Medulla oblongata (tissue), 1 donor: ENCODE measurements around the gene MOCS1.
A peak's percentile ranks its signal among the peaks of the same experiment; 100 is the strongest.
"Not testable (repeated sequence)": the region's sequence is repeated elsewhere in the genome, so short reads cannot be mapped to it uniquely, and the experiment has no call there.

Experiments used
- DNase-seq: peaks from one replicate; pipeline ENCODE4 v3.0.0-alpha.2; 2015; ENCODE audit errors: extremely low spot score

MOCS1 gene

GRCh38 chr6:39934131-39934757, at the start of gene MOCS1:
MOCS1 (minus strand) TSS chr6:39934462; CDS start chr6:39934417, 45 bp downstream.
- peak; percentile 90 for DNase-seq

DNA sequence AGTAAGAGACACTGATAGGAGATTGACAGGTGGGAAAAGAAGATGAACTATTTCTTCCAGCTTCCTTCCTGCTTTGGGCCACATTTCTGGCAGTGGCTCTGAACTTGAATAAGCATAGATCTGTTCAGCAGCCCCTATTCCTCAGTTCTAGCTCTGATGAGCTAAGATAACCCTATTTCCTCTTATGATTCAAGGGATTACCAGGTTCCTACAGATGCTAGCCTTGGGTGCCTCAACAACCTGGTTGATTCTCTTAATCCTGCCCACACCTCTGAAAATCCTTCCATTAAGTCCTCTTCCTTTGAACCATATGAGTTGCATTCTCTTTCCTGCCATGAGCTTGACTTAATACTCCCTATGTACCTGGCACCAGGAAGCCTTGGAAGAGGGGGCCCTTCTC, 49.8 kb upstream of the MOCS1 start:
- DNase-seq, result no peak

DNA sequence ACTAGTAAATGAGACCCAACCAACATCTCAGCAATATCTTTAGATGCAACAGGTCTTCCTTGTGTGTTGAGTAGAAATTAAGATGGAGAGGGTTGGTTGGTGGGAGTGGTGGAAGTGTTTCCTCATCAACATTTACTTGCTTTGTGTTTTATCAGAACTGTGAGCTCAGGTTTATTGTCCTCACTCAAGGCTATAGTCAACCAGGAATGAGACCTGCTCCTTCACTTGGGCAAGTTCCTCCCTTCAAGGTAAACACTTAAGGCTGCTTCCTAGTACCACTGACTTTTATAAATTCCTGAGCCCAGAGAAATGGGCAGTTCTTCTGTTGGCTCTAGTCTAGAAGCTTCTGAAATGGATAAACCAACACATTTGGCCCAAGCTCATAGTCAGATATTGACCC, 48.9 kb upstream of the MOCS1 start:
- no peak for DNase-seq

DNA sequence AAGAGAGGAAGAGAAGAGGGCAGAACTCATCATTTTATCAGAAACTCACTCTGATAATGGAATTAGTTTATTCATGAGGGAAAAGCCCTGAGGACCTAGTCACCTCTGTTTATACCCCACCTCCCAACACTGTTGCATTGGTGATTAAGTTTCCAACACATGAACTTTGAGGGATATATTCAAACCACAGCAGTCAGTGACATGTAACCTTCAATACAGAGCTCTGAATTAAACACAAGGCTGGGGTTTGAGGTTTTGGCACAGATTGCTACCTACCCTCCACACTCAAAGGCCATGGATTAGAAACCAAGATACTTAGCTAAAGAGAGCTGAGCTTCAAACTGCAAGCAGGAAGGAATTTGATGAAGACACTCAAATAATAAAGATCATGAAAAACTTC, 48.5 kb upstream of the MOCS1 start:
- no peak for DNase-seq

DNA sequence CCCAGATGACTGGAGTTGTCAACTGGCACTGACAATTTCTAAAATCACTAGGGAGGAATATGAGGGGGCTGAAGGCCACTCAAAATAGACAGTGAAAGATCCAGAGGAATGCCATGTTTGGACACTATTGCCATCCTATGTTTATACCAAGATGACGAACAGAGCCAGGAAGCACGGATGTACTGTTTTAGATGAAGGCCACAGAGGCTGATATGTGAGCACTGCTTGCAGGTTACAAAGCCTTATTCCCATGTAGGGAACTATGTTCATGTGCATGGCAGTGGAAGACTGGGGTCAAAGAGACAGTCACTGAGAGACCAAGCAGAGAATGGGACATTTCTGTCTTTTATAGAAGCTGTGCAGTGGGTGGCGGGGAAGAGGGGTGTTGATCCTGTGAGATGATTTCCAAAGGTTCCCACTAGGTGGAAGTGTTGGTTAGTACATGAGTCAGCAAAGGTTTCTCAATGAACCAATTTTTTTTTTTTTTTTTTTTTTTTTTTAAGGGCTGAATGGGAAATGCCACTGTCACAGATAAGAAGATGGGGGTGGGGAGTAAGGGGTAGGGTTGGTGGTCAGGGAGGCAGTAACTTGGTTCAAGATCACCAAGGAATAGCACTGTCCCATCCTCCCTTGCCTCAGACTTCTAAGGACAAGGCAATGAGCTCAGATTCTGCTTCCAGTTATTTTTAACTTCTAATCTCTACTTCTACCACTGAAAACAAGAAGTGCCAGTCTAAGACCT, 46.7 kb upstream of the MOCS1 start:
- peak; percentile 64 for DNase-seq

- DNase-seq, result peak; percentile 4
Measured at GRCh38 chr6:39979461-39980328, 45.4 kb upstream of the MOCS1 start.

DNA sequence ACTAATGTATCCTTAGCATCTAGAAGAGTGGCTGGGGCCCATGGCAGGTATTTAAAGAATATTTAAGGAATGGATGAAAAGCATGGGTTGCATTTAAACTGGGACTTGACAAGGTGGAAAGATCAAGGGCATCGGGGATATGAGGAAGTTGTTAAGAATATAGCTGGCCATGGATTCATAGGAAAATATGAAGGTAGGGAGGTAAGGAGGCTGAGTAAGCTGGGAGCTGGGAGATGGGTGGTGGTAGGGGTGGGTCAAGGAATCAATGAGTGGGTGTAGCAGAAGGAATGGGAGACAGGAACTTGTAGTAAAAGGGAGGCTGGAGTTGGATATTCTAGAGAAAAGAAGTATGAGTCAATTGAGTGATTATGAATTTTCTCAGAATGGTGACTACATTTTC, 44.0 kb upstream of the MOCS1 start:
- no peak for DNase-seq

GRCh38 chr6:39973661-39974060, 39.4 kb upstream of the MOCS1 start:
- no peak for DNase-seq

DNA sequence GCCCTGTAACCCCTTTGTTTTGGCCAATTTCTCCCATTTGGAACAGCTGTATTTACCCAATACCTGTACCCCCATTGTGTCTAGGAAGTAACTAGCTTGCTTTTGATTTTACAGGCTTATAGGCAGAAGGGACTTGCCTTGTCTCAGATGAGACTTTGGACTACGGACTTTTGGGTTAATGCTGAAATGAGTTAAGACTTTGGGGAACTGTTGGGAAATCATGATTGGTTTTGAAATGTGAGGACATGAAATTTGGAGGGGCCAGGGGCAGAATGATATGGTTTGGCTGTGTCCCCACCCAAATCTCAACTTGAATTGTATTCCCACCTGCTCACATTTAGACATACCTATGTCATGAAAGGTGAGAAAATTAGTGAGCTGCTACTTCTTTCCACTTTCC, 38.5 kb upstream of the MOCS1 start:
- not testable (repeated sequence) for DNase-seq

- not testable (repeated sequence) for DNase-seq
Measured at GRCh38 chr6:39971131-39971530, 36.9 kb upstream of the MOCS1 start.

DNA sequence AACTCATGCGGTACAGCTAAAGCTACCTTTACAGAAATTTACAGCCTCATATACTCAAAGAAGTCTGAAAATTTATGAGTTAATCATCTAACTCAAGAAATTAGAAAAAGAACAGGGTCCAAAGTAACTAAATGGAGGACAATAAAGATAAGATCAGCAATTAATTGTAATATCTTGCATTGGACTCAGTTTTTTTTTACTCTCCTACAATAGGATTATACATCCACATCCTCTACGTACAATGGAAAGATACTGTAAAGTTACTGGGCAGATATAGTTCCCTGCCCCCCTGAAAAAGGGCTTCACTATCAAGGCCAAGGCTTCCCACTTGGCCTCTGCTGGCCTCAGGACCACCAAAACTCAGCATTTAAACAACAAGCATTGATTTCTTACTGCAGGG, 31.5 kb upstream of the MOCS1 start:
- no peak for DNase-seq

DNA sequence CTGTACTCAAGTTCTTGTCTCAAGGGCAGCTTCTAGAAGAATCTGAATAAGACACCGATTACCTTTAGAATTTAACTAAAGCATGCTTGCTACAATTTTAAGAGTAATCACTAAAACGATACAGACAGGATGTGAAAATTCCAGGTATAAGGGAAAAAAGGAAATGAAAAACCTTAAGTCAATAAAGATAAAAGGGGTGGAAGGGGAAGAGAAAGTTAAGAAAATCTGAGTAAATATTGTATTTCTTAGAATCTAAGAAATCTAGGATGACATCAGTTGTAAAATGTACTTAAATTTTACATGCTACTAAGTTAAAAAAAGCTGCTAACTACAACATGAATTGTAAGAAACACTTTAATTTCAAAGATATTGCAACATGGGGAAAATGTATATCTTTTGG, 30.3 kb upstream of the MOCS1 start:
- no peak for DNase-seq

- no peak for DNase-seq
Measured at GRCh38 chr6:39964094-39964493, 29.8 kb upstream of the MOCS1 start.

GRCh38 chr6:39962831-39963230, 28.6 kb upstream of the MOCS1 start:
- DNase-seq, result no peak

GRCh38 chr6:39961178-39961577, 26.9 kb upstream of the MOCS1 start:
- DNase-seq, result no peak

DNA sequence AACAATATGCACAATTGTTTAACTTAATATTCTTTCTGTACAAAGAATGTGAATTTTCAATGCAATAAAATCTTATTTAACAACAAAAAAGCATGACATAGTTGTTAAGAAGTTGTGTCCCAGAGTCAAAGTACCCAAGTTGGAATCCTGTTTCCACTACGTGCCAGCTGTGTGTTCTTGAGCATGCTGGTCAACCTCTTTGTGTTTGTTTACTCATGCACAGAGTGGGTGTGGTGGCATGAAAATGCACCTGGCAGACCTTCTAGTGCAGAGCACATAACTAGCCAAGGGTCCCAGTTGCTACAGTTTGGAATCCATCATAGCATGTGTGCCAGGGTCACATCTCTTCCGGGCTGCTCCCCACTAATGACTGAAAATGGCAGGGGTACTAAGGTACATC, 24.7 kb upstream of the MOCS1 start:
- DNase-seq, result no peak

GRCh38 chr6:39956936-39957335, 22.7 kb upstream of the MOCS1 start:
- no peak for DNase-seq

DNA sequence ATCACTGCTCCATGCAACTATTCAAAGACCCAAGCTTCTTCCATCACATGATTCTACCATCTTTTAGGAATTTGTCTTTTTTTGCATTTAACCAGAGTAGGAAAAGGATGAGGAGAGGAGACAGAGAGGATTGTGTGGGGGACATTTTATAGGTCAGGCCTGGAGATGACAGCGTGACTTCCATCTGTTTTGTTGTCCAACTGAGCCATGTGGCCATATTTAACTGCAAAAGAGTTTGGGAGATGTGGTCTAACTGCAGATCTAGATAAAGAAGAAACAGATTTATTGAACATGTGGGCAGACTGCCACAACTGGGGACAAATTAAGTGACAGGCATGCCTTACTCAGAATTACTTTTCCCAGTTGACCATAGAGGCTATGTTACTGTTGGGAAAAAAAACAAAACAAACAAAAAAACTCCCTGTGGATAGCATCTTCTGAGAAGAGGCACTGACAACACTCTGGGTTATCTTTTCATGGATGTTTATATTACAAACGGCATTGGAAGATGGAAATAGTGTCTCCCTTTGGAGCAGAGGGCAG, 18.9 kb upstream of the MOCS1 start:
- no peak for DNase-seq

DNA sequence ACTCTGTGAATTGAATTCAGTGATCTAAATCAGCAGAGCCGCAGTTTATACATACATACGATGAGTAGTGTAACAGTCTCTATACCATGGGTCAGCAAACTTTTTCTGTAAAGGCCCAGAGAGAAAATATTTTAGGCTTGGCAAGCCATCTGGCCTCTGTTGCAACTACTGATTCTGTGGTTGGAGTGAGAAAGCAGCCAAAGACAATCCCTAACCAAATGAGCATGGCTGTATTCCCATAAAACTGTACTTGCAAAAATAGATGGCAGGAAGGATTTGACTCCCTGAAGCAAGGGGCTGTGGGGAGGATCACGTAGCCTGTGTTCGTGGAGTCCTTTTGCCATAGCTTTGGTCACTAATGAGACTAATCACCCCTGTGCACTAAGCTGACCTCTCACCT, 17.9 kb upstream of the MOCS1 start:
- no peak for DNase-seq

GRCh38 chr6:39951716-39952115, 17.5 kb upstream of the MOCS1 start:
- DNase-seq, result no peak

DNA sequence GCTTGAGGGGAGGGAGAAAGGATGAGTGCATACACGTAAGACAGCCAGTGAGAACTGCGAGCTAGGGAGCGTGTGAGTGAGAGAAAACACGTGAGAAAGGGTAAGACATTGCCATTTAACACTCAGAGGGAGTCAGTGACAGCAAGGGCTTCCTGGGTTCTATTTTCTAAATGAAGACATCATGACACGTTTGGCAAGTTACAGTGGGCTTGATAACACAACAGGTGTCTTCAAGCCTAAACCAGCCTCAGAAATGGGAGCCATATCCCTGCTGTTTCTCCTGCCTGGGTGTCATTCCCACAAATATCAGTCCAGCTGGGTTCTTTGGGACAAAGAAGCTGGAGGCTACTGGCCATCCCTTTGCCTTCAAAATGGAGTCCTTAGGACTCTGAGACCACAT, 16.9 kb upstream of the MOCS1 start:
- DNase-seq, result no peak

DNA sequence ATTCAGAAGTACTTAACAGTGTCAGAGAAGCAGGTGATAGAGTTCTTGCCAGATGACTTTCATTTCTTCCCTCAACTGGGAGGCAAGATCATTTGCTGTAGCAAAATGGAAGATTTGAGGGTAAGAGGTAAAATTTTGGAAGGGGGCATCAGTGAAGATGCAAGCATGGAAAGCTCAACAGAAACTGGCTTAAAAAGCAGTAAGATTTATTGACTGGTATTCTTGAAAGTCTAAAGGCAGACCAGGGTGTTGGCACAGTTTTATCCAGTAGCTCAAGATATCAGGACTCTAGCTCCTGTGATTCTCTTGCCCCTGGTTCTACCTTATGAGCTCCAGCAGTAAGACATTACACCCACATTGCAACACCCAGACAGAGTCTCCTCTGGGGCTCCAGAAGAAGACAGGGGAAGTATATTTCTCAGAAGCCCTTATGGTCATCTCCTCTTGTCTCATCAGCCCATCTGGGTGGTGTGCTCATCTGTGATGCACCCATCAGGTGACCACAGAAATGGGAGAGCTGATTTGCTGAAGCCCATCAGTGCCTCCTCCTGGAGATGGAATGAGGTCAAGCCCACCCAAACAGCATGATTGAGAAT, 16.0 kb upstream of the MOCS1 start:
- no peak for DNase-seq
